CD4-positive, alpha-beta memory T cell (primary cell): ENCODE results near the gene ELK4. TPM values are rescaled to one million over a fixed set of nuclear protein-coding genes. Genes with fewer than 3 reads are reported as not detected.

Experiments
- CTCF ChIA-PET: fragments of 350-600 bp; sonication (Branson Sonifier 250); formaldehyde crosslinking; loops from one replicate; lab custom pipeline; 2021; ENCODE audit warnings: inconsistent platforms; ENCODE audit not compliant: partially characterized antibody; lab: Charles Lee
- POLR2A ChIA-PET: fragments of 350-600 bp; sonication (Branson Sonifier 250); formaldehyde crosslinking; loops from one replicate; lab custom pipeline; 2021; ENCODE audit not compliant: partially characterized antibody; lab: Charles Lee
- DNase-seq, 5 donors: peaks; one replicate each; pipeline versions ENCODE4 v3.0.0 to v3.0.0-alpha.2; 2020 to 2022; ENCODE audit warnings: mixed read lengths in 1 of 5
- H3K27ac ChIP-seq: one replicate; pipeline ENCODE4 v1.7.0; 2013; ENCODE audit warnings: low read depth, low read length
- H3K27me3 ChIP-seq: 2 replicates; pipeline ENCODE4 v1.7.0; 2013; ENCODE audit warnings: mild to moderate bottlenecking, low read length, moderate library complexity; ENCODE audit not compliant: insufficient read depth
- H3K36me3 ChIP-seq: 2 replicates; pipeline ENCODE4 v1.7.0; 2013; ENCODE audit warnings: mild to moderate bottlenecking, low read length, moderate library complexity; ENCODE audit not compliant: insufficient read depth
- H3K4me1 ChIP-seq: 2 replicates; pipeline ENCODE4 v1.7.0; 2013; ENCODE audit warnings: mild to moderate bottlenecking, low read length, moderate library complexity; ENCODE audit not compliant: insufficient read depth
- H3K4me3 ChIP-seq, 2 donors: one replicate each; pipeline ENCODE4 v1.7.0; 2013; ENCODE audit warnings: low read length in 2 of 2, mild to moderate bottlenecking in 1 of 2
- H3K9me3 ChIP-seq, 2 donors: one replicate each; pipeline ENCODE4 v1.7.0; 2013; ENCODE audit warnings: low read length in 2 of 2, control low read depth in 1 of 2; ENCODE audit not compliant: control insufficient read depth in 1 of 2
- H3K27ac Mint-ChIP-seq, 7 donors: one replicate each; pipeline ENCODE4 v1.8.0; 2020 to 2021; ENCODE audit warnings: mixed read lengths in 7 of 7, mild to moderate bottlenecking in 6 of 7, inconsistent platforms in 3 of 7, moderate library complexity in 3 of 7
- H3K27me3 Mint-ChIP-seq, 2 donors: one replicate each; pipeline ENCODE4 v1.8.0; 2020 to 2021; ENCODE audit warnings: mixed read lengths in 2 of 2
- H3K36me3 Mint-ChIP-seq, 2 donors: one replicate each; pipeline ENCODE4 v1.8.0; 2020 to 2021; ENCODE audit warnings: mixed read lengths in 2 of 2, inconsistent platforms in 1 of 2, mild to moderate bottlenecking in 1 of 2
- H3K4me1 Mint-ChIP-seq, 4 donors: one replicate each; pipeline ENCODE4 v1.8.0; 2020 to 2021; ENCODE audit warnings: mixed read lengths in 4 of 4, mild to moderate bottlenecking in 1 of 4
- H3K4me3 Mint-ChIP-seq, 8 donors: one replicate each; pipeline ENCODE4 v1.8.0; 2020 to 2021; ENCODE audit warnings: mixed read lengths in 8 of 8, mild to moderate bottlenecking in 7 of 8, moderate library complexity in 6 of 8, inconsistent platforms in 3 of 8
- H3K9me3 Mint-ChIP-seq, 8 donors: one replicate each; pipeline ENCODE4 v1.8.0; 2020 to 2021; ENCODE audit warnings: mixed read lengths in 8 of 8, mild to moderate bottlenecking in 5 of 8, inconsistent platforms in 3 of 8, moderate library complexity in 1 of 8
- intact Hi-C: fragments of 100-400 bp; cut with micrococcal nuclease; formaldehyde crosslinking; loops from one replicate; pipeline ENCODE4 v1.15.1; 2023
- polyA plus RNA-seq, 2 donors: library from polyadenylated mRNA; unstranded; fragments of 300-500 nt; fragmentation: Illumina TruSeq; gene quantifications; one replicate each; pipeline ENCODE4 v1.2.3, GENCODE V29; 2021
- total RNA-seq, 2 experiments: library from RNA; stranded (reverse); gene quantifications; one replicate each; pipeline ENCODE4 v1.2.3, GENCODE V29; 2021

ELK4 gene
- total and polyA plus RNA-seq, 4 experiments from 2014 or later: 3.2 to 194 (median 86.4) TPM

DNA sequence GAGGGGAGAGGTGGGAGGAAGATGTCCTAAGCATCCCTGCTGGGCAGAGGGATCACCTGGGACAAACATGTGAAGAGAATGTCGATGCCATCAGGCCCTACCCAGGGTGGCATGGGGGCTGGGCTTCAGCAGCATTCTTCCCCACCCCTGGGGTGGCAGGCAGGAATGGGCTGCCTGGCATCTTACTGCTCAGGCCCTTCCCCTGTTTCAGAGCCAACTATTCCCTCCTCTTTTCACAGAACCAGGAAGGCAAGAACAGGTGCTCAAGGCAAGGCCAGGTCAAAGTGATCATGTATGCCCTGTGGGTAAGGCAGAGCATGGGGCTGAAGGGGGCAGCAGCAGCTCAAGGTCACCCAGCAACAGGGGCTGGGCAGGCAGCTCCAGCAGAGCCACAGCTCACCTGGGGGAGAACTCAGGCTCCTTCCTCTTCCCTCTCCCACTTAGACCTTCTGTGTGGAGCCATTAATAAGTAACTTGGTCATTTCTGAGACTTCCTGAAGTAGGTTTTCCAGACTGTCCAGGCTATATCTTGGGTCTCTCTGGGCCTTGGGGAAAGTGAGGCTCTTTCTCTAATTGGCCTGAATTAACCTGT, 56.4 kb downstream of the ELK4 start:
- H3K9me3 ChIP-seq: no peaks in the 10 kb centered on the region
- no peak overlapping the region for H3K4me3 ChIP-seq
- H3K4me1 ChIP-seq: no peaks in the 10 kb centered on the region
- Mint-ChIP-seq H3K4me1 (no peaks in the 10 kb centered on the region), H3K4me3 (no peak overlapping the region), H3K9me3 (no peaks in the 10 kb centered on the region), H3K36me3 (no peaks in the 10 kb centered on the region), H3K27ac (no peak overlapping the region), H3K27me3 (peaks cover 16 to 42% of the 10 kb centered on the region in 2 donors)
- ChIA-PET CTCF (interaction anchor here (1.4 kb wide), 1 partner anchor 83 kb away, joined by 7 read pairs; no protein-coding TSS in a partner anchor), POLR2A (no interaction called here)
- no peak overlapping the region for H3K27ac ChIP-seq
- no peaks in the 10 kb centered on the region for H3K36me3 ChIP-seq
- peaks cover 5% of the 10 kb centered on the region for H3K27me3 ChIP-seq
- intact Hi-C loops: no loop called here
- DNase-seq: no peak

DNA sequence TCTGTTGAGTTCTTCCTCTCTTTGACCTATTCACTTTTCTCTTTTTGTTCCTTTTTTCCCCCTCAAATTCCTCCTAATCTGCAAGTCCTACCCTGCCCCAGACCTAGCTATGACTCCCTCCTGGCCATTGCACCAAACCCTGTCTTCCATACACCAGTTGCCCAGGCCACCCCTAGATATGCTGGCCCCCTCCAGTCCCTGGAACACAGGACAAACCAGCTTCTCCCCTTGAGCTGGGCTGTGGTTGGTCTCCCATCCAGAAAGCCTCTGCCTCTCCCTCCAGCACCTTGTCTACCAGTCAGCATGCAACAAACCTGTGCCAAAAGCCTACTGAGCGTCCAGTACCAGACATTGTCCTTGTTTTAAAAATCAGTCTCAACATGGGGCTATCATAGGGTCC, 59.4 kb downstream of the ELK4 start:
- peaks cover 3 to 5% (median 4%) of the 10 kb centered on the region in 4 donors for H3K4me1 Mint-ChIP-seq
- Histone ChIP-seq H3K27me3 (peaks cover 11% of the 10 kb centered on the region), H3K27ac (no peak overlapping the region), H3K4me3 (no peak overlapping the region), H3K4me1 (no peaks in the 10 kb centered on the region), H3K36me3 (no peaks in the 10 kb centered on the region), H3K9me3 (no peaks in the 10 kb centered on the region)
- POLR2A ChIA-PET: no interaction called here
- no peak for DNase-seq
- CTCF ChIA-PET: interaction anchor here (1.4 kb wide), 1 partner anchor 85 kb away, joined by 3 read pairs; no protein-coding TSS in a partner anchor
- no peaks in the 10 kb centered on the region for H3K36me3 Mint-ChIP-seq
- H3K27me3 Mint-ChIP-seq: peaks cover 20 to 37% of the 10 kb centered on the region in 2 donors
- no peak overlapping the region for H3K4me3 Mint-ChIP-seq
- H3K27ac Mint-ChIP-seq: no peak overlapping the region
- no peaks in the 10 kb centered on the region for H3K9me3 Mint-ChIP-seq
- intact Hi-C loops: no loop called here

DNA sequence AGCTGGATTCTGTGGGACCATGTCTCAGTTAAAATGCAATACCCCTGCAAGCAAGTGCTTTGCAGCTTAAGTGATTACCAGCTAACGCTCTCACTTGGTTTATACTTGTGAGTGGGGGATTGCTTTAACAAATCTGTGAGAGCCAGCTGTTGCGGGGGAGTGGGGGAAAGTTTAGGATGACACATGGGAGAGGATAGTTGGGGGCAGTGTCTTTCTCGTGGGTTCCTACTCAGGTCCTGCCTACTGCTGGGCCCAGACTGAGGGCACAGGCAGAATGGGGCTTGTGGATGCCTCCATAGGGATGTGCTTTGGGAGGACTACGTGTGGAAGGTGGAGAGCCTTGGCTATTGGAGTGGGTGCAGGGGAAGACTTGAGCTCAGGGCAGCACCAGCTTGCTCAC, 60.1 kb downstream of the ELK4 start:
- CTCF ChIA-PET: interaction anchor here (1.1 to 1.4 kb wide), 3 partner anchors 29 to 86 kb away, joined by 3 read pairs; no protein-coding TSS in a partner anchor
- peaks cover 22 to 38% of the 10 kb centered on the region in 2 donors for H3K27me3 Mint-ChIP-seq
- DNase-seq: no peak

DNA sequence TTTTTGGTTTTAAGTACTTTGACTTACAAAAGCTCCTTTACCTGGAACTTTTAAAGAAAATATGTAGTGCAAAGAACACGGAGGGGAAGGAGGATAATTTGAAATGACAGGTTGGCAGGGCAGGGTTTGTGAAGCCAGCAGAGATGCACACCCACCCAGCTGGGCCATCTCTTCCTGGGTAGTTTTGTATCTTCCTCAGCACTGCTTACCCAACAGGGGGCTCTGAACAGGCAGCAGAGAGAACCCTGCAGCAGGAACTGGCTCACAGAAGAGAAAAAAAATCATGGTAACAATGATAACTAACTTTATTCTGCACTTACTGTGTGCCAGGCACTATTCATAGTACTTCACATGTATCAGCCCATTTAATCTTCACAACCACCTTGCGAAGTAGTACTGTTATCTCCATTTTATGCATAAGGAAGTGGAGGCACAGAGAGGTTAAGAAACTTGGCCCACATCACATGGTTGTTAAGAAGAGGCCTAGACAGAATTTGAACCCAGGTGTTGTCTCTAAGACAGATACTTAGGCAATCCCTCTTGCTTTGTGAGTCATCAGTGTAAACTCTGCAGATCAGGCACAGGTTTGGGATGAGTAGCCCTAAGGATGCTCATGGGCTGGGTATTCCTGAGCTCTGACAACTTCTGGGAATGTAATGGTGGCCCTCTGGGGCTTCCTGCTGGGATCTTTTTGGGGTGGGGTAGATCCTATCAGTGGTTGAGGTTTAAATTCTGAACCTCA, 60.8 kb downstream of the ELK4 start:
- Mint-ChIP-seq H3K4me3 (no peak overlapping the region), H3K27ac (no peak overlapping the region), H3K9me3 (no peaks in the 10 kb centered on the region), H3K4me1 (peaks cover 3 to 5% (median 4%) of the 10 kb centered on the region in 4 donors), H3K27me3 (peaks cover 26 to 39% of the 10 kb centered on the region in 2 donors), H3K36me3 (no peaks in the 10 kb centered on the region)
- POLR2A ChIA-PET: no interaction called here
- Histone ChIP-seq H3K27ac (no peak overlapping the region), H3K27me3 (peaks cover 17% of the 10 kb centered on the region), H3K4me3 (no peak overlapping the region), H3K4me1 (no peaks in the 10 kb centered on the region), H3K36me3 (no peaks in the 10 kb centered on the region), H3K9me3 (no peaks in the 10 kb centered on the region)
- intact Hi-C loops: no loop called here
- CTCF ChIA-PET: interaction anchor here (0.8 to 1.4 kb wide), 5 partner anchors 10 to 87 kb away, joined by 3 to 4 read pairs (median 3); no protein-coding TSS in a partner anchor
- no peak for DNase-seq

More for the DNA sequence above, 60.1 kb downstream of the ELK4 start:
- Histone ChIP-seq H3K27ac (no peak overlapping the region), H3K9me3 (no peaks in the 10 kb centered on the region), H3K27me3 (peaks cover 17% of the 10 kb centered on the region), H3K4me1 (no peaks in the 10 kb centered on the region), H3K36me3 (no peaks in the 10 kb centered on the region), H3K4me3 (no peak overlapping the region)
- no peak overlapping the region for H3K27ac Mint-ChIP-seq
- peaks cover 3 to 5% (median 4%) of the 10 kb centered on the region in 4 donors for H3K4me1 Mint-ChIP-seq
- no peaks in the 10 kb centered on the region for H3K9me3 Mint-ChIP-seq
- POLR2A ChIA-PET: no interaction called here
- intact Hi-C loops: no loop called here
- H3K36me3 Mint-ChIP-seq: no peaks in the 10 kb centered on the region
- no peak overlapping the region for H3K4me3 Mint-ChIP-seq

DNA sequence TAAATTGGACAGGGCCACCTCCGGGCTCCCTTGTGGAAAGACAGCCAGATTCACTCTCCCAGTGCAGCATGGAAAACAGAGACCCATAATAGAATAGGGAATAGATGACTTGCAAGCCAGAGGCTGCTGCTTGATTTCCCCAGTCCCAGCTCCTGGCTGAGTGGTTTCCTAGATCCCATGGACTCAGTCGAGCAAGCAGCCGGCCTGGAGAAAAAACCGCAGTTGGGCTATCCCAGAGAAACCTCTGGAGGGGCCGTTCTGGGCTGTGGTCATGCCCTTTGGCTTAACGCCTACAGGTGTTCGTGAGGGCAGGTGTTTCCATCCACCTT, 61.7 kb downstream of the ELK4 start:
- ChIA-PET POLR2A (no interaction called here), CTCF (interaction anchor here (0.8 to 1.1 kb wide), 2 partner anchors 10 to 22 kb away, joined by 4 read pairs; no protein-coding TSS in a partner anchor)
- Mint-ChIP-seq H3K27ac (peak overlapping the region in 1 of 7 donors; percentile 3), H3K4me1 (peaks cover 3 to 5% (median 4%) of the 10 kb centered on the region in 4 donors), H3K4me3 (peak overlapping the region in 4 of 8 donors; percentile 30 to 52 (median 44)), H3K27me3 (peaks cover 27 to 41% of the 10 kb centered on the region in 2 donors), H3K9me3 (no peaks in the 10 kb centered on the region), H3K36me3 (no peaks in the 10 kb centered on the region)
- peaks cover 24% of the 10 kb centered on the region for H3K27me3 ChIP-seq
- intact Hi-C loops: no loop called here
- H3K4me3 ChIP-seq: no peak overlapping the region
- no peaks in the 10 kb centered on the region for H3K9me3 ChIP-seq
- H3K4me1 ChIP-seq: no peaks in the 10 kb centered on the region
- H3K27ac ChIP-seq: no peak overlapping the region
- DNase-seq: no peak
- H3K36me3 ChIP-seq: no peaks in the 10 kb centered on the region

DNA sequence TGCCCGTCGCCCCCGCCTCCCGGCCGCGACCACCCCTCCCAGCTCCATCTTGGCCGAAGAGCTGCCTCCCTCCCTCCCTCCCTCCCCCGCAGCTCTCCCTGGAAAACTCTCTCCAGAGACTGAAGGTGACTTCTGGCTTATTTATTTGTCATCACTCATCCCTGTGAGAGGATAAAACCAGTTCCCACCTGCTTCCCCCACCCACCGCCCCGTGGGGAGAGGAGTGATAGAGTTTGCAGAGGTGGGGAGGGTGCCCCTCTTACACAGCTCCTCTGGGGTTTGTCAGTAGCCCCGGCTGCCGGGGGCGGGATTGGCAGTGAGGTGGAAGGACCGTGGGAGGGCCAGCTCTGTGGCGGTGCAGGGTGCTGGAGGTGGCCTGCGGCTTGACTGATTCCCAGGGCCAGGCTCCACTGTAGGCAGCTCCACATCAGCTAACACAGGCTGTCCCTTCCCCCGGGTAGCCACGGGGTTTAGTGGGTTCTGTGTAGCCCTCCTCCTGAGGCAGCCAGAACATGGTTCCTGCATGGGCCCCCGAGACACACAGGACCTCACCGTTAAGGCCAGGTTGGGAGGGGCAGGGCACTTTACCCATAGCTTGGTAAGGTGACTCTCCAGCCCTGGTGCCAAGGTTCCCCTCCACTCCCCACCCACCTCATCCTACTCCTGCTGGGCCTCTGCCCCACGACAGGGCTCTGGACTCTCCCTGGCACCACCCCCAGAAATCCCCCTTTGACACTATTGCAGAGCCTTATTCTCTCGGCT, 62.2 kb downstream of the ELK4 start:
- Mint-ChIP-seq H3K36me3 (no peaks in the 10 kb centered on the region), H3K27me3 (peaks cover 27 to 41% of the 10 kb centered on the region in 2 donors), H3K27ac (peak overlapping the region in 1 of 7 donors; percentile 3), H3K4me1 (peaks cover 3 to 5% (median 4%) of the 10 kb centered on the region in 4 donors), H3K9me3 (no peaks in the 10 kb centered on the region), H3K4me3 (peak overlapping the region in 4 of 8 donors; percentile 30 to 52 (median 44))
- Histone ChIP-seq H3K36me3 (no peaks in the 10 kb centered on the region), H3K9me3 (no peaks in the 10 kb centered on the region), H3K4me3 (no peak overlapping the region), H3K27me3 (peaks cover 24% of the 10 kb centered on the region), H3K27ac (no peak overlapping the region), H3K4me1 (no peaks in the 10 kb centered on the region)
- ChIA-PET POLR2A (no interaction called here), CTCF (interaction anchor here (0.9 to 1.1 kb wide), 2 partner anchors 9 to 22 kb away, joined by 3 to 4 read pairs; no protein-coding TSS in a partner anchor)
- intact Hi-C loops: no loop called here
- no peak for DNase-seq
